HG02759 (cell line): ENCODE measurements around the gene APLF.
"Not testable (repeated sequence)": the region's sequence is repeated elsewhere in the genome, so short reads cannot be mapped to it uniquely, and the experiment has no call there.

Experiments used
- ATAC-seq: cut with Tn5 transposase; IDR thresholded peaks from one replicate; pipeline ENCODE4 v1.9.1; 2021; ENCODE audit warnings: mild to moderate bottlenecking, moderate library complexity; ENCODE audit not compliant: unreplicated experiment

Gene APLF

GRCh38 chr2:68526943-68527342 is 59.6 kb downstream of the APLF start:
- ATAC-seq = not testable (repeated sequence)

- not testable (repeated sequence) for ATAC-seq
These were observed 60.1 kb downstream of the APLF start for GRCh38 chr2:68527343-68528081.

- not testable (repeated sequence) for ATAC-seq
These were observed 61.8 kb downstream of the APLF start for GRCh38 chr2:68529156-68529555.

- not testable (repeated sequence) for ATAC-seq
These were observed 62.3 kb downstream of the APLF start for GRCh38 chr2:68529651-68530050.

- ATAC-seq = no peak
These were observed 68.6 kb downstream of the APLF start for GRCh38 chr2:68536000-68536399.

- no peak for ATAC-seq
These were observed 69.6 kb downstream of the APLF start for GRCh38 chr2:68537011-68537410.

- no peak for ATAC-seq
These were observed 70.4 kb downstream of the APLF start for GRCh38 chr2:68537809-68538208.

- ATAC-seq = no peak
These were observed 77.4 kb downstream of the APLF start for GRCh38 chr2:68544811-68545210.

GRCh38 chr2:68548396-68548795 is 81.0 kb downstream of the APLF start:
- ATAC-seq = no peak

- no peak for ATAC-seq
These were observed 85.7 kb downstream of the APLF start for GRCh38 chr2:68553098-68553497.

GRCh38 chr2:68555425-68556206 is 88.2 kb downstream of the APLF start:
- not testable (repeated sequence) for ATAC-seq

- ATAC-seq = no peak
These were observed 89.0 kb downstream of the APLF start for GRCh38 chr2:68556381-68556780.

GRCh38 chr2:68558576-68558975 is 91.2 kb downstream of the APLF start:
- ATAC-seq = no peak

- no peak for ATAC-seq
These were observed 92.3 kb downstream of the APLF start for GRCh38 chr2:68559692-68560091.

- ATAC-seq = no peak
These were observed 93.2 kb downstream of the APLF start for GRCh38 chr2:68560545-68560944.

GRCh38 chr2:68561372-68561771 is 94.0 kb downstream of the APLF start:
- no peak for ATAC-seq

GRCh38 chr2:68562934-68563333 is 95.5 kb downstream of the APLF start:
- ATAC-seq = no peak

GRCh38 chr2:68564426-68564825 is 97.0 kb downstream of the APLF start:
- no peak for ATAC-seq

GRCh38 chr2:68565273-68565672 is 97.9 kb downstream of the APLF start:
- no peak for ATAC-seq

GRCh38 chr2:68565858-68566257 is 98.5 kb downstream of the APLF start:
- ATAC-seq = no peak

GRCh38 chr2:68566362-68566761 is 99.0 kb downstream of the APLF start:
- ATAC-seq = no peak

GRCh38 chr2:68568116-68568515 is 100.7 kb downstream of the APLF start:
- ATAC-seq = no peak
